ENCODE measurements around the gene CDK10. TPM values are rescaled to one million over a fixed set of nuclear protein-coding genes. Genes with fewer than 3 reads are reported as not detected.
"Not testable (repeated sequence)": the region's sequence is repeated elsewhere in the genome, so short reads cannot be mapped to it uniquely, and the experiment has no call there.

CDK10 gene
- total RNA-seq, 2 donors from 2014 or later, result 22.6 to 28.0 TPM

DNA sequence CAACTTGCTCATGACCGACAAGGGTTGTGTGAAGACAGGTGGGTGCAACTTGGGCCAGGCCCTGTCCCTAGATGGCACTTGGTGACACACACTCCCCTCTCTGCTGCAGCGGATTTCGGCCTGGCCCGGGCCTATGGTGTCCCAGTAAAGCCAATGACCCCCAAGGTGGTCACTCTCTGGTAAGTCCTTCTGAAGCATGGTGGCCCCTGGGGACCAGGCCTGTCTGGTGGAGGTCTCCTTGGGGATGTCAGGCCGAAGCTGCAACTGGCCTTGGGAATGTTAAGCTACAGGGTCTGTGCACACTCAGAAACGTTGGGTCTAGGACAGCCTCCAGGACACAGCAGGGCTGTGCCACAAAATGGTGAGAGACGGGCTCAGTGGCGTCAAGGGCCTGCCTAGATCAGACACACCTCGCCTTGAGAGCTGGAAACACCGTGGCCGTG is 6.8 kb downstream of the CDK10 start:
- ATAC-seq (no peak), DNase-seq (peak; percentile 18)
- intact Hi-C loops (cut with DNase I), result no loop called here

DNA sequence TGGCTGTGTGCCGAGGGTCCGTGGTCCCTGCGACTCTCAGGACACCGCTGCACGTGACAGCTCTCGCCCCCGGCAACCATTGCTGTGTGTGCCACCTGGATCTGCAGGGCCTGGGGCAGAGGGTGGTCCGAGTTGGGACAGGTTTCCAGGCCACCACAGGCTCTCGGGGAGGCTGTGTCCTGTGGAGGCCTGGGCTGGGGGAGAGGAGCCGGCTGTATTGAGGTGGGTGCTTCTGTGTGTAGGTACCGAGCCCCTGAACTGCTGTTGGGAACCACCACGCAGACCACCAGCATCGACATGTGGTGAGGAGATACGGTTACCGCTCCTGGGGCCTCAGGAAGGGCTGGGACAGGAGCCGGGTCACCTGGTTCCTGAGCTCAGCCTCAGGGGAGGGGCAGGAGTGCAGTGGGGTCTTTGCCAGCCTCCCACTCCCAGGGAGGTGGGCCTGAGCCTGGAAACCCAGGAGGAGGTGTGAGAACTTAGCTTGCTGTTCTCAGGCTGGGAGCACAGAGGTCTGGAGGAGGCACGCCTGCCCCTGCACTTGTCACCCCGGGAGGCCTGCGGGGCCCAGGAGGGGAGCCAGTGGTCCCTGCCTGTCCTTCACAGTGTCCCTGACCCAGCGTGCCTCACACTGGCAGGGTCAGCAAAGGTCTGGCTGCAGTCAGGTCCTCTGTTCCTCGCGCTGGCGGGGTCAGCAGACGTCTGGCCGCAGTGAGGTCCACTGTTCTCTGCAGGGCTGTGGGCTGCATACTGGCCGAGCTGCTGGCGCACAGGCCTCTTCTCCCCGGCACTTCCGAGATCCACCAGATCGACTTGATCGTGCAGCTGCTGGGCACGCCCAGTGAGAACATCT is 7.7 kb downstream of the CDK10 start:
- peak; percentile 15 for DNase-seq
- ATAC-seq, result no peak
- intact Hi-C loops (cut with DNase I), result no loop called here

DNA sequence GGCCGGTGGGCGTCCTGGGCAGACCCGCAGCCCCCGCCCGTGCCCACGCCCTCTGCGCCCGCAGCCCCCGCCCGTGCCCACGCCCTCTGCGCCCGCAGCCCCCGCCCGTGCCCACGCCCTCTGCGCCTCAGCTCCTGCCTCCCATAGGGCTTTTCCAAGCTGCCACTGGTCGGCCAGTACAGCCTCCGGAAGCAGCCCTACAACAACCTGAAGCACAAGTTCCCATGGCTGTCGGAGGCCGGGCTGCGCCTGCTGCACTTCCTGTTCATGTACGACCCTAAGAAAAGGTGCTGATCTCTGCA is 8.2 kb downstream of the CDK10 start:
- intact Hi-C loops (cut with DNase I); ATAC-seq: not testable (repeated sequence)
- peak; percentile 18 for DNase-seq

DNA sequence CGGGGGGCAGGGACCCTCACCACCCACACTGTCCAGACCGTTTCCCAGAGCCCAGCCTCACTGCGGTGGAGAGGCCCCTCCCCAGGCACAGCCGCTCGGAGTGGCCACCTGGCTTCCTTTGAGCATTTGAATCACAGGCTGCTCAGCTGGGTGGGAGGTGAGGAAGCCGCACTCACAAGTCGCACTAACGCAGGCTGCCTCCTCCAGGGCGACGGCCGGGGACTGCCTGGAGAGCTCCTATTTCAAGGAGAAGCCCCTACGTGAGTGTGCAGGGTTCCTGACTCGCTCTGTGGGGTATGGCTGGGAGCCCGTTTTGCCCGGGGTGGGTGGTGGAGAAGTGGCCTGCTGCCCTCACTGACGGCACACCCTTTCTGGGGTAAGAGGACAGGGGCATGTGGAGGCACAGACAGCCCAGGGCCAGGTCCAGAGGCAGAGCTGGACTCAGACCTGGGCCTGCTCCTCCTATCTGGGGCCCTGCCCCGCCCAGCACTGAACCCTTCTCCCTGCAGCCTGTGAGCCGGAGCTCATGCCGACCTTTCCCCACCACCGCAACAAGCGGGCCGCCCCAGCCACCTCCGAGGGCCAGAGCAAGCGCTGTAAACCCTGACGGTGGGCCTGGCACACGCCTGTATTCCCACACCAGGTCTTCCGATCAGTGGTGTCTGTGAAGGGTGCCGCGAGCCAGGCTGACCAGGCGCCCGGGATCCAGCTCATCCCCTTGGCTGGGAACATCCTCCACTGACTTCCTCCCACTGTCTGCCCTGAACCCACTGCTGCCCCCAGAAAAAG is 8.8 kb downstream of the CDK10 start:
- intact Hi-C loops (cut with DNase I), result no loop called here
- ATAC-seq, result no peak
- DNase-seq, result peak; percentile 22

DNA sequence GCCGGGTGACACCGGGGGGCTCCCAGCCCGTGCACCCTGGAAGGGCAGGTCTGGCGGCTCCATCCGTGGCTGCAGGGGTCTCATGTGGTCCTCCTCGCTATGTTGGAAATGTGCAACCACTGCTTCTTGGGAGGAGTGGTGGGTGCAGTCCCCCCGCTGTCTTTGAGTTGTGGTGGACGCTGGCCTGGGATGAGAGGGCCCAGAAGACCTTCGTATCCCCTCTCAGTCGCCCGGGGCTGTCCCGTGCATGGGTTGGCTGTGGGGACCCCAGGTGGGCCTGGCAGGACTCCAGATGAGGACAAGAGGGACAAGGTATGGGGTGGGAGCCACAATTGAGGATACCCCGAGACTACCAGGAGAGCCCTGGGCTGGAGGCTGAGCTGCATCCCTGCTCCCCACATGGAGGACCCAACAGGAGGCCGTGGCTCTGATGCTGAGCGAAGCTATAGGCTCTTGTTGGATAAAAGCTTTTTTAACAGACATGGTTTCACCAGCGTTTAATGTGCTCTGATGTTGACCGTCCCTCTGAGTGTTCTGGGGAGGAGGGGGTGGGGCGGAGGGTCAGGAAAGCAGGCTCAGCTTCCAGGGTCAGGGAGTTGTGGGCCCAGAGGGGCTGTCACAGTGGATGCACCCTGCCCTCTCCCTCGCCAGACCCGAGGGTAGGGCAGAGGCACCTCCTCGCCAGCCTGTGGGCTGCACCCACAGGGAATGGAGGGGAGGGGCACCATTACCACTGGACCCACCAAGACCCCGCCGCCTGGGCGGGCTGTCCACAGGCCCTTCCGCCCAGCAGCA is 9.6 kb downstream of the CDK10 start:
- DNase-seq, result peak; percentile 35
- ATAC-seq, result no peak
- intact Hi-C loops (cut with DNase I), result no loop called here

DNA sequence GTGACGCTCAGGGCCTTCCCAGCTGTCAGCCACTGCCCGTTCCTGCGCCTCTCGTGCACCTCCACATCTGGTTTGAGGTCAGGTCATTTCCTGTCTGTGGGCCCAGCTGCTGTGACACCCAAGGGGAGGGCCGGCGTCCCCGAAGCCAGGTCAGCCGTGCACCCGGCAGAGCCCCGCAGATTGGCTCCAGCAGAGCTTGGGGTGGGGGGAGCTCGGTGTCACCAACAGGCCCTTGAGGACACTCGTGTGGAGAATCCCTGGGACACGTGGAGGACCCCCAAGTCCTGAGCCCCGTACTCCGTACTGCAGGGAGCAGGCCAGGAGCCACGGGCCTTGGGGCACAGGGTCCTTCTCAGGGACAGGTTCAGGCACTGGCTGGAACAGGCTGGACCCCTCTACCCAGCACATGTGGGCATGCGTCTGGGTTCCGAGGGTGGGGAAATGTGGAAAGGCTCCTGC is 10.2 kb downstream of the CDK10 start:
- ATAC-seq, result no peak
- intact Hi-C loops (cut with DNase I), result no loop called here
- peak; percentile 22 for DNase-seq

DNA sequence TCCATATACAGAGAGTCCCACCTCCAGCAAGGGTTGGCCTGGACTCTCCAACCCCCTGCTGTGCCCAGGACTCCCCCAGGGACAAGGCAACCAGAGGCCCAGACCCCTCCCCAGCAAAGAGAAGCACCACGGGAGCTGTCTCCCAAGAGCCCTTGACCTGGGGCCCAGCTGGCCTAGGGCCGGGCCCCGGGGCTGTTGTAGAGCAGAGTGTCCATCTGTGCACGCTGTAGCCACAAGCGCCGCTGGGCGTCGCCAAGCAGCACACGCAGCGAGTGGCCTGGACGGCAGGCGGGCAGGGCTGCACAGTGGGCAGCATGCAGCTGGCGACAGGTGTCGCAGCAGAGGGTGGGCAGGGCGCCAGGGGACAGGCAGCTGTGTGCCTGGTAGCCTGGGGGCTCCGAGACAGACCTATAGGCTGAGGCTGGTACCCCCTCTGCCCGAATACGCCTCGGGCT is 10.7 kb downstream of the CDK10 start:
- DNase-seq (peak; percentile 44), ATAC-seq (no peak)
- intact Hi-C loops (cut with DNase I), result no loop called here

DNA sequence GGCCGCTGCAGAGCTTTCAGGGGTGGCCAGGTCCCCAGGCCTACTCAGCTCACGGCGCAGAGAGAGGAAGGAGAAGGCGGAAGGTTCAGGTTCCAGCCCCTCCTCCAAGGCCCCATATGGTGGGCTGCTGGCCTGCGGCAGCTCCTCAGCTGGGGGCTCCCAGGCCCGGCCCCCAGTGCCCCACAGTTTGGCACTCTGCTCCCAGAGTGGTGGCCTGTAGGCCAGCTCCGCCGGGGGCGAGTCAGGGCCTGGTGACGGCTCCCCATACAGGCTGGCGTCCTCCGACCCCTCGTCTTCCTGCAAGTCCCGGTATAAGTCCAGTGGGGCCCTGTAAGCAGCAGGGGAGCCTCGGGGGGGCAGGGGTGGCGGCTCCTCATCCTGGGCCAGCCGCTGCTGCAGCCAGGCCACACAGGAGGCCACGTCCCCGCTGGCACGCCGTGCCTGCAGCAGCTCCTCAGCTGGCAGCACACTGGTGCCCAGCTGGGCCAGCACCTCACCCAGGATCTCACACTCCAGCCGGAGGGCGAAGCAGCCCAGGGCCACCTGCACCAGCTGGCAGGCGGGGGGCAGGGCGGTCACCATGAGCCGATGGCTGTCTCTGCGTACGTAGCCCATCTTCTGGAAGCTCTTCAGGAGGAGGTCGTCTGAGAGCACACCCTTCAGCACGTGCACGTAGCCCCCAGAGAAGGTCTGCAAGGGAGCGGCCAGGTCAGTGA is 11.3 kb downstream of the CDK10 start:
- ATAC-seq, result no peak
- DNase-seq, result peak; percentile 23
- intact Hi-C loops (cut with DNase I), result no loop called here

DNA sequence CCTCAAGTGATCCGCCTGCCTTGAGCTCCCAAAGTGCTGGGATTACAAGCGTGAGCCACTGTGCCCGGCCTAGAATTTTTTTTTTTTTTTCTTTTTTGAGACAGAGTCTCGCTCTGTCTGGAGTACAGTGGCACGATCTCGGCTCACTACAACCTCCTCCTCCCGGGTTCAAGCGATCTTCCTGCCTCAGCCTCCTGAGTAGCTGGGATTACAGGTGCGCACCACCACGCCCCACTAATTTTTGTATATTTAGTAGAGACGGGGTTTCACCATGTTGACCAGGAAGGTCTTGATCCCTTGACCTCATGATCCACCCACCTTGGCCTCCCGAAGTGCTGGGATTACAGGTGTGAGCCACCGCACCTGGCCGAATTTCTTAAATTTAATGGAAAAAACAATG is 12.2 kb downstream of the CDK10 start:
- ATAC-seq; intact Hi-C loops (cut with DNase I): not testable (repeated sequence)
- DNase-seq, result peak; percentile 11

DNA sequence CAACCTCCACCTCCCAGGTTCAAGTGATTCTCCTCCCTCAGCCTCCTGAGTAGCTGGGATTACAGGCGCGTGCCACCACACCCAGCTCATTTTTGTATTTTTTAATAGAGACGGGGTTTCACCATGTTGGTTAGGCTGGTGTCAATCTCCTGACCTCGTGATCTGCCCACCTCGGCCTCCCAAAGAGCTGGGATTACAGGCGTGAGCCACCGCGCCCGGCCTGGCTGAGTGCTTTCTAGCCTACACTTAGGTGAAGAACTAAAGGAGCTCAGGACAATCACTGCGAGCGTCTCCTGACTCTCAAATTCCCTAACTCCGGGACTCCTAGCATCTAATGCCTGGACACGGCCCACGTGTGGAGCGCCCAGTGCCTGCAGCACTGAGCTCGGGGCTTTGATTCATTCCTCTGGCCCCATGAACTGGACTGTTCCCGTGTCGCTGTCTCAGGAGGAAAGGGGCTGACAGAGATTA is 13.2 kb downstream of the CDK10 start:
- DNase-seq, ATAC-seq: not testable (repeated sequence)
- intact Hi-C loops (cut with DNase I), result loop anchor here (5.0 to 10.0 kb wide), 2 partner anchors 95 to 163 kb away; no protein-coding TSS in a partner anchor

DNA sequence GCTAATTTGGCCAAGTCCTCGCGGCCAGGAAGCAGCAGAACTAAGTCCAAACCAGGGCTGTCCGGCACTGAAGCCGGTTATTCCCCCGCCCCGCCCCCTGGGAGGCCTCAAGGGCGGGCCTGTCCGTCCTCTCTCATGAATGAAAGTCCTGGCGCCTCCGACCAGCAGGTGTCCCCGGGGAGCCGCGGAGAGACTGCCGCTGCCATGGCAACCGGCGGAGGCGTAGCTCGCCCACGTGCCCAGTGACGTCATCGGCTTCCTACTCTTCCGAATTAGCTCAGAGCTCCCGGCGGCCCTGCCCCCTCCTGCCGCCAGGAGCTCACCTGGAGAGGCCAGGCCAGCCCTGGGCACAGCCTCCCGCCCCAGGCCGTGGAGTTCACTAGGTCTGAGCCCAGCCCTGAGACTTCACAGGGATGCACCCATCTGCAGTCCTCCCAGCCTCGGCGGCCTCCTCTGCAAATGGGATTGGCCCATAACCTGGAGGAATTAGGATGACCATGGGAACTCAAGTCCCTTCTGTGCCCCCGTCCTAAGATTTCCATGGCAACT is 13.7 kb downstream of the CDK10 start:
- ATAC-seq, result peak; percentile 70 to 74
- intact Hi-C loops (cut with DNase I), result loop anchor here (5.0 to 10.0 kb wide), 2 partner anchors 95 to 162 kb away; no protein-coding TSS in a partner anchor
- peak; percentile 99 for DNase-seq

DNA sequence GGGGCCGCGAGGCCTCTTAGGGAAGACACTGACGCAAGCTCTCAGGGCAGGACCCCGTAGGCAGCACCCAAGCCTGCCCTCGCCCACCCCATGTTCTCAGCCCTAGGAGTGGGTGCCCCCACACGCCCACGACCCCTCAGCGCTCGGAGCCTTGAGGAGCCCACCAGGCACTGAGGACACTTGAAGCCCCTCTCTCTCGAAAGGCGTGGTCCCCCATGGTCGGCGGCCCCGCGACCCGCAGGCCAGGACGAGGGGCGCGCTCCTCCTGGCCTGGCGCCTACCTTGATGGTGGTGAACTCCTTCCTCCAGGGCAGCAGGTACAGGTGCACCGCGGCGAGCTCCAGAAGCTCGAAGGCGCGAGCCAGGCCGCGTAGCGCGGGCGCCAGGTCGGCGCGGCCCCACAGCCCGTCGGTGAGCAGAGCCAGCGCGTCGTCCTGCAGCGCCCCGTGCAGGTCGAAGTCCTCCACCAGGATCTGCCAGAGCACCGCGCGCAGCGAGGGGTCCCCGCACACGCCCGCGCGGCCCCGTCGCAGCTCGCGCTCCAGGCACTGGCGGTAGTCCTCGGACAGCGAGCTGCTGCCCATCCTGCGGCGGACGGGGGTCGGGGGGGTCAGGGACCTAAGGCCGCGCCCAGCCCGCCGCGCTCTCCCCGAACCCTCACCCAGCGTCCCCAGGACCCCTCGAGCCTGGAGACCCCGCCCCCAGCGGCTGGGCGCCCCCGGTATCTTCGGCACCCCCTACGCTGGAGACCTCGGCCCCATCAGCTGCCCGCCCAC is 14.3 kb downstream of the CDK10 start:
- intact Hi-C loops (cut with DNase I), result loop anchor here (5.0 to 10.0 kb wide), 2 partner anchors 94 to 161 kb away; no protein-coding TSS in a partner anchor
- DNase-seq (peak; percentile 43), ATAC-seq (peak; percentile 16 to 20)

DNA sequence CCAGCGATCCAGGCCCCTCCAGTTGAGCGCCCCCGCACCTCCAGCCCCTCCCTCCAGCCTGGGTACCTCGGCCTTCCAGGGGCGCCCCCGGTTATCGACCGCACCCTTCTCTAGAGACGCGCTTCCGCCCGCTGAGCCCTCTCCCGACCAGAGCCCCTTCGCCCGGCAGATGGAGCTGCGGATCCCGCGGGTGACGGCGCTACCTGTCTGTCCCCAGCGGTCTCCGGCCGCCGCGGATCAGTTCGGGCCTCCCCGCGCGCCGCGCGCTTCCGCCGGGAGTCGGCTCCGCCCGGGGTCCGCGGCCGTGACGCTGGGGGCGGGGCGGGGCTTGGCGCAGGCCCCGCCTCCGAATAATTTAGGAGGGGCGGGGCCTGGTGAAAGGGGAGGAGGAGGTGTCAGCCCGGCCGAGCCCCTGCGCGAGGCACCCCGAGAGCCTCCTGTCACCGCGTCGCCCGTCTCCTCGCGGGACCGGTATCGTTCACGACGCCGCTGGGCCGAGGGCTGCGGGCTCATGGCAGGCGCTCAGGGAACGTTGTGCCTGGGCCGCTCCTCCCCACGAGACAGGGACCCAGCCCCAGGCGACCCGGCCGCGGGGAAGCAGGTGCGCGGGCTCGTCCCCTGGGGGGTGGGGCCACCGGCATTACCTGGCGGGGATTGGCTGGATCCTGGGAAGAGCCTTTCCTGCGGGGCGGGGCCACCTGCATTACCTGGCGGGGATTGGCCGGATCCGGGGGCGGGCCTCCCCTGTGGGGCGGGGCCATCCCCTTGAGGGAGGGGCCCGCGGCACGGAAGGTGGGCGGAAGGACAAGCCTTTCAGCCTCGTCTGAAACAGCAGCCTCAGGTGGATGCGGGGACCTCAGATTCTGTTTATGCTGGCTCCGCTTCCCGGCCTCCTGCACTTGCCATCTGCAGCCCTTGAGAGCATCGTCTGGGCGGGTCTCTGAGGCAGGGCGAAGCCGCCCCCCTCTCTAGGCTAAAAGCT is 15.2 kb downstream of the CDK10 start, which contains the start of gene SPATA2L:
Gene SPATA2L (minus strand): TSS at position 281 of the 982 bp plus-strand sequence. CDS start 473 bp downstream, outside the sequence.
- DNase-seq (peak; percentile 89), ATAC-seq (peak; percentile 82 to 85)
- intact Hi-C loops (cut with DNase I), result loop anchor here (5.0 to 10.0 kb wide), 2 partner anchors 93 to 161 kb away; no protein-coding TSS in a partner anchor

DNA sequence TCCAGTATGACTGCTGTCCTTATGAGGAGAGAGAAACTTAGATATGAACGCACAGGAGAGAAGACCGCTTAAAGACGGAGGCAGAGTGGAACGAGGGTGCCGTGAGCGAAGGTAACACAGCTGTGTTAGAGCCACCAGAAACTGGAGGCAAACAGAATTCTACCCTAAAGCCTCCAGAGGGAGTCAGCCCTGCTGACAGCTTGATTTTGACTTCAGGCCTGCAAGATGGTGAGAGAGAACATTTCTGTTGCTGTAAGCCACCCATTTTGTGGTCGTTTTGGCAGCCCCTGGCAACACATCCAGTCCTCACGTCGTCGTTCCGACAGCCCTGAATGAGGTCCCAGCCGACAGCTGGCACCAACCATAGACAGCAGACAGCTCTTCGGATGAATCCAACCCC is 17.8 kb downstream of the CDK10 start:
- ATAC-seq, result no peak
- intact Hi-C loops (cut with DNase I), result loop anchor here (5.0 to 10.0 kb wide), 2 partner anchors 91 to 158 kb away; no protein-coding TSS in a partner anchor
- DNase-seq, result no peak

DNA sequence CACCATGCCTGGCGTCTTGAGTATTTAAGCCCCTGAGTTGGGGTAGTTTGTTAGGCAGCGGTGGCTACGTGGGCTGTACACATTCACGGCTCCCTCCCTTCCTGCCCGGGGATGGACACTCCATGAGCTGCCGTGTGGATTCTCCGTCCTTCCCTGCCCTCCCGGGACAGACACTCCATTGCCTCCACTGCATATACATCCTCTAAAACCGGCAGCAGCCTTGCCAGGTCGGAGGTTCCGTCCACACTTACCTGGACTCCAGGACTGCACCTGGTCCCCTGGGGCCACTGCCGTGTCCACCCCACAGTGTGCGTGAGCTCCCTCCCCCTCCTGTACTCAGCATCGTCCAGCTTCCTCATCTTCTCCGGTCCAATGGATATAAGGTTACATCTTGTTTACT is 18.5 kb downstream of the CDK10 start:
- intact Hi-C loops (cut with DNase I), result loop anchor here in 1 of 2 donors (10.0 kb wide), 1 partner anchor 90 kb away; no protein-coding TSS in a partner anchor
- no peak for ATAC-seq
- DNase-seq, result no peak
